ENCODE measurements around the gene NAA16. TPM values are rescaled to one million over a fixed set of nuclear protein-coding genes. Genes with fewer than 3 reads are reported as not detected.

Gene NAA16
- total and polyA plus RNA-seq, 4 donors, result 5.8 to 24.7 (median 16.3) TPM

- H3K4me1 ChIP-seq (ENCODE audit: control insufficient read depth in 1 of 2, insufficient read depth in 2 of 2, low read length in 2 of 2), result no peaks in the 10 kb centered on the region
- H3K27me3 ChIP-seq (ENCODE audit: control insufficient read depth in 1 of 2, insufficient read depth in 2 of 2, low read length in 1 of 2), result no peaks in the 10 kb centered on the region
- ATAC-seq (ENCODE audit: low FRiP score) (no peak), DNase-seq (no peak)
- intact Hi-C loops (cut with DNase I), result no loop called here
- no peaks in the 10 kb centered on the region for H3K9me3 ChIP-seq (ENCODE audit: control insufficient read depth, low read length)
- 59 to 72% methylated on average over 5 of the region's 5 CpGs for WGBS, 2 donors
- H3K4me3 ChIP-seq (ENCODE audit: low read length in 2 of 2), result no peak overlapping the region
- H3K36me3 ChIP-seq (ENCODE audit: control insufficient read depth in 1 of 2, insufficient read depth in 2 of 2, low read length in 1 of 2), result peaks cover 2% of the 10 kb centered on the region in 2 donors
- no peak overlapping the region for H3K27ac ChIP-seq (ENCODE audit: low read depth in 1 of 2, low read length in 2 of 2)
Observed at GRCh38 chr13:41361491-41361890, 50.4 kb downstream of the NAA16 start.

DNA sequence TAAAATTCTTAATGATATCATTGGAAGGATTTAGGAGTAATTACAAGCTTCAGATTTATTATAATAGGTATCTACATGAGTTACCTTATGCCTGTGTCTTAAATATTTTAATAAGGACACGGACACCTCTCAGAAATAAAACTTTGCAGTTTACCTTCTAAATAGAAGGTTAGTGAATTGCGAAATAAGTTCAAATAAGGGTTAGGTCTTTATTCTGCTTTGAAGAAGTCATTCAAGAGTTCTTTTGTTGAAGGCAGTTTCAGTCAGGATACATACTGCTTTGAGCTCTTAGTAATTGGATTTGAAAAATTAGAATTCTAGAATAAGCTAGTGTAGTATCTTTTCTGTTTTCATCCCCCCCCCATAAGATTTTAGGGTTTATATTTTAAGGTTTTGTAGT is 53.0 kb downstream of the NAA16 start:
- intact Hi-C loops (cut with DNase I), result no loop called here
- Histone ChIP-seq H3K4me3 (ENCODE audit: low read length in 2 of 2) (no peak overlapping the region), H3K36me3 (ENCODE audit: control insufficient read depth in 1 of 2, insufficient read depth in 2 of 2, low read length in 1 of 2) (peaks cover 2% of the 10 kb centered on the region in 2 donors), H3K4me1 (ENCODE audit: control insufficient read depth in 1 of 2, insufficient read depth in 2 of 2, low read length in 2 of 2) (no peaks in the 10 kb centered on the region), H3K9me3 (ENCODE audit: control insufficient read depth, low read length) (no peaks in the 10 kb centered on the region), H3K27me3 (ENCODE audit: control insufficient read depth in 1 of 2, insufficient read depth in 2 of 2, low read length in 1 of 2) (no peaks in the 10 kb centered on the region), H3K27ac (ENCODE audit: low read depth in 1 of 2, low read length in 2 of 2) (no peak overlapping the region)
- 95 to 96% methylated on average over 2 of the region's 2 CpGs for WGBS, 2 donors
- DNase-seq (no peak), ATAC-seq (ENCODE audit: low FRiP score) (no peak)

DNA sequence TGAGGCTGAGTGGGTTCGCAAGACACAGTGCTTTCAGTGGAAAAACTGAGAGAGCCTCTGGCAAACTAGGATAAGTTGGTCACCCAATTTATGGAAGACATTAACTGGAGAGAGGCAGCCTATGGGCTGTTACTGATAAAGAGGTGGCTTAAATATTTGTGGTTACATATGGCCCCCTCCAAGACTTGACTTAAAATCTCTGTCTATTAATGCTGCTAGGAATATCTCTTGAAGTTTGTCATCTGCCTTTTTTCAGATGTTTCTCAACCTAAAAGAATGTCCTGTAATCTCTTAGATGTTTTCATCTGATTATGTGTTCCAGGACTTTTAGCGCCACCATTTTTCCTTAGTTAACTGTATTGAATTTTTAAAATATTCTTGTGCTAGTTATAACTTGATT is 54.6 kb downstream of the NAA16 start:
- H3K27me3 ChIP-seq (ENCODE audit: control insufficient read depth in 1 of 2, insufficient read depth in 2 of 2, low read length in 1 of 2), result no peaks in the 10 kb centered on the region
- intact Hi-C loops (cut with DNase I), result no loop called here
- H3K9me3 ChIP-seq (ENCODE audit: control insufficient read depth, low read length), result no peaks in the 10 kb centered on the region
- H3K36me3 ChIP-seq (ENCODE audit: control insufficient read depth in 1 of 2, insufficient read depth in 2 of 2, low read length in 1 of 2), result peaks cover 2 to 9% of the 10 kb centered on the region in 2 donors
- no peaks in the 10 kb centered on the region for H3K4me1 ChIP-seq (ENCODE audit: control insufficient read depth in 1 of 2, insufficient read depth in 2 of 2, low read length in 2 of 2)
- no peak for DNase-seq
- WGBS, 2 donors, result 98 to 99% methylated on average over 2 of the region's 2 CpGs
- no peak for ATAC-seq (ENCODE audit: low FRiP score)
- H3K27ac ChIP-seq (ENCODE audit: low read depth in 1 of 2, low read length in 2 of 2), result no peak overlapping the region
- no peak overlapping the region for H3K4me3 ChIP-seq (ENCODE audit: low read length in 2 of 2)

- Histone ChIP-seq H3K36me3 (ENCODE audit: control insufficient read depth in 1 of 2, insufficient read depth in 2 of 2, low read length in 1 of 2) (peaks cover 3 to 11% of the 10 kb centered on the region in 2 donors), H3K4me3 (ENCODE audit: low read length in 2 of 2) (no peak overlapping the region), H3K4me1 (ENCODE audit: control insufficient read depth in 1 of 2, insufficient read depth in 2 of 2, low read length in 2 of 2) (no peaks in the 10 kb centered on the region), H3K27me3 (ENCODE audit: control insufficient read depth in 1 of 2, insufficient read depth in 2 of 2, low read length in 1 of 2) (no peaks in the 10 kb centered on the region), H3K9me3 (ENCODE audit: control insufficient read depth, low read length) (no peaks in the 10 kb centered on the region), H3K27ac (ENCODE audit: low read depth in 1 of 2, low read length in 2 of 2) (no peak overlapping the region)
- DNase-seq (no peak), ATAC-seq (ENCODE audit: low FRiP score) (no peak)
- 93 to 96% methylated on average over 2 of the region's 2 CpGs for WGBS, 2 donors
- intact Hi-C loops (cut with DNase I), result no loop called here
Observed at GRCh38 chr13:41370736-41371135, 59.7 kb downstream of the NAA16 start.

DNA sequence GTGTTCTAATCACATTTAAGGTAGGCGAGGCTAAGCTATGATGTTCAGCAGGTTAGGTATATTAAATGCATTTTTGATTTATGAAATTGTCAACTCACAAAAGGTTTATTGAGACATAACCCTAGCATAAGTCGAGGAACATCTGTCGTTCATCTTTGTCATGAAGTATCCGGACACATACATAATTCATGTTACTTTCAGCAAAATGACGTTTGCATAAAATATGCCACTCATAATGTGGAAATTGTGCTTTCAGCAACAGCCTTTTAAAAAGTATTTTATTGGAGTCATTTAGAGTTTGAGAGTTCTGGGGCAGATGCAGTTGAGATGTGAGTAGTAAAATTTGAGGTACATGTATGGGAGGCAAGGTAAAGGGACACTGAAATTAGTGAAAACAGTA is 66.4 kb downstream of the NAA16 start:
- Histone ChIP-seq H3K9me3 (ENCODE audit: control insufficient read depth, low read length) (no peaks in the 10 kb centered on the region), H3K27ac (ENCODE audit: low read depth in 1 of 2, low read length in 2 of 2) (no peak overlapping the region), H3K4me1 (ENCODE audit: control insufficient read depth in 1 of 2, insufficient read depth in 2 of 2, low read length in 2 of 2) (no peaks in the 10 kb centered on the region), H3K36me3 (ENCODE audit: control insufficient read depth in 1 of 2, insufficient read depth in 2 of 2, low read length in 1 of 2) (peaks cover 2 to 3% of the 10 kb centered on the region in 2 donors), H3K27me3 (ENCODE audit: control insufficient read depth in 1 of 2, insufficient read depth in 2 of 2, low read length in 1 of 2) (no peaks in the 10 kb centered on the region), H3K4me3 (ENCODE audit: low read length in 2 of 2) (no peak overlapping the region)
- intact Hi-C loops (cut with DNase I), result no loop called here
- DNase-seq, result no peak
- 88 to 93% methylated on average over 5 of the region's 5 CpGs for WGBS, 2 donors
- ATAC-seq (ENCODE audit: low FRiP score), result no peak

- no peak for ATAC-seq (ENCODE audit: low FRiP score)
- WGBS, 2 donors, result 46 to 51% methylated on average over 4 of the region's 4 CpGs
- Histone ChIP-seq H3K4me3 (ENCODE audit: low read length in 2 of 2) (no peak overlapping the region), H3K36me3 (ENCODE audit: control insufficient read depth in 1 of 2, insufficient read depth in 2 of 2, low read length in 1 of 2) (no peaks in the 10 kb centered on the region), H3K27me3 (ENCODE audit: control insufficient read depth in 1 of 2, insufficient read depth in 2 of 2, low read length in 1 of 2) (no peaks in the 10 kb centered on the region), H3K27ac (ENCODE audit: low read depth in 1 of 2, low read length in 2 of 2) (no peak overlapping the region), H3K9me3 (ENCODE audit: control insufficient read depth, low read length) (no peaks in the 10 kb centered on the region), H3K4me1 (ENCODE audit: control insufficient read depth in 1 of 2, insufficient read depth in 2 of 2, low read length in 2 of 2) (no peaks in the 10 kb centered on the region)
- intact Hi-C loops (cut with DNase I), result no loop called here
- DNase-seq, result no peak
Observed at GRCh38 chr13:41382431-41382830, 71.4 kb downstream of the NAA16 start.

GRCh38 chr13:41383386-41383785 is 72.3 kb downstream of the NAA16 start:
- ATAC-seq (ENCODE audit: low FRiP score) (no peak), DNase-seq (no peak)
- Histone ChIP-seq H3K27me3 (ENCODE audit: control insufficient read depth in 1 of 2, insufficient read depth in 2 of 2, low read length in 1 of 2) (no peaks in the 10 kb centered on the region), H3K36me3 (ENCODE audit: control insufficient read depth in 1 of 2, insufficient read depth in 2 of 2, low read length in 1 of 2) (no peaks in the 10 kb centered on the region), H3K4me1 (ENCODE audit: control insufficient read depth in 1 of 2, insufficient read depth in 2 of 2, low read length in 2 of 2) (no peaks in the 10 kb centered on the region), H3K27ac (ENCODE audit: low read depth in 1 of 2, low read length in 2 of 2) (no peak overlapping the region), H3K9me3 (ENCODE audit: control insufficient read depth, low read length) (no peaks in the 10 kb centered on the region), H3K4me3 (ENCODE audit: low read length in 2 of 2) (no peak overlapping the region)
- WGBS, 2 donors, result 1 to 4% methylated on average over 3 of the region's 3 CpGs
- intact Hi-C loops (cut with DNase I), result no loop called here

DNA sequence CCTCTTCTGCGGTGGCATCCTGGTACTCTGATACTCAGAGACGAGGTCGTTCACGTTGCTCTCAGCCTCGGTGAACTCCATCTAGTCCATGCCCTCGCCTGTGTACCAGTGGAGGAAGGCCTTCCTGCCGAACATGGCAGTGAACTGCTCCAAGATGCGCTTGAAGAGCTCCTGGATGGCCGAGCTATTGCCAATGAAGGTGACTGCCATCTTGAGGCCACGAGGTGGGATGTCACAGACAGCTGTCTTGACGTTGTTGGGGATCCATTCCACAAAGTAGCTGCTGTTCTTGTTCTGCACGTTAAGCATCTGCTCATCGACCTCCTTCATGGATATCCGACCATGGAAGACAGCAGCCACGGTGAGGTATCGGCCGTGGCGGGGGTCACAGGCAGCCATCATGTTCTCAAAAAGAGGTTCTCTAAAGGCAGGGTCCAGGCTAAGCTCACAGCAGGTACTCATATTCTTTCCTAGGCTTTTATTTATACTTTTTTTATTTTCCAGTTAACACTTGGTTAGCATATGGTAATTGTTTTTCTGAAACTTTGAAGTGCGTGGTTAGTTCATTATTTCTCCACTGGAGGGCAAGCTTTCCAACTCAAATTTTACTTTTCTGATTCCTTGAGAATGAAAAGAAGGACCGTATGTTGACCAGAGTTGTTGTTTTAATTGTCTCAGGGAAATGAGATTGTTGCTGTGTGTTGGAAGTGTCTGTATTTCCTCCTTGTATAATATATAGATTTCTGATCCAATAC is 73.9 kb downstream of the NAA16 start:
- ATAC-seq (ENCODE audit: low FRiP score) (no peak), DNase-seq (no peak)
- no peaks in the 10 kb centered on the region for H3K36me3 ChIP-seq (ENCODE audit: control insufficient read depth in 1 of 2, insufficient read depth in 2 of 2, low read length in 1 of 2)
- H3K4me1 ChIP-seq (ENCODE audit: control insufficient read depth in 1 of 2, insufficient read depth in 2 of 2, low read length in 2 of 2), result no peaks in the 10 kb centered on the region
- 85 to 87% methylated on average over 20 of the region's 20 CpGs for WGBS, 2 donors
- H3K27me3 ChIP-seq (ENCODE audit: control insufficient read depth in 1 of 2, insufficient read depth in 2 of 2, low read length in 1 of 2), result no peaks in the 10 kb centered on the region
- no peaks in the 10 kb centered on the region for H3K9me3 ChIP-seq (ENCODE audit: control insufficient read depth, low read length)
- intact Hi-C loops (cut with DNase I), result no loop called here
- H3K27ac ChIP-seq (ENCODE audit: low read depth in 1 of 2, low read length in 2 of 2), result no peak overlapping the region
- H3K4me3 ChIP-seq (ENCODE audit: low read length in 2 of 2), result no peak overlapping the region

DNA sequence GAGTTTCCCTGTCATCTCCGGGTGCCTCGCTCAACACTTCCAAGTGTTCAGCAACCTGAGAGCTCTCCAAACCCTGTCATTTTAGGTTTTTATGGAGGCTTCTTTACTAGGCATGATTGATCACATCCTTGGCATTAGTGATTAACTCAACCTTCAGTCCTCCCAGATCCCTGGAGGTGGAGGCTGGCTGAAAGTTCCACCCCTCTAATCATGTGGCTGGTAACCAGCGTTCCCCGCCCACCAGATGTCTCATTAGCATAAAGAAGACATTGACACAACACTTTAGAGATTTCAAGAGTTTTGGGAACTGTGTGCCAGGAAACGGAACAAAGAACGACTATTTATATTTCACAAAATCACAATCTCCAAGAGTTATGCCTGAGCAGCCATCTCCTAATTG is 75.1 kb downstream of the NAA16 start:
- ATAC-seq (ENCODE audit: low FRiP score) (no peak), DNase-seq (no peak)
- no peaks in the 10 kb centered on the region for H3K27me3 ChIP-seq (ENCODE audit: control insufficient read depth in 1 of 2, insufficient read depth in 2 of 2, low read length in 1 of 2)
- H3K4me1 ChIP-seq (ENCODE audit: control insufficient read depth in 1 of 2, insufficient read depth in 2 of 2, low read length in 2 of 2), result no peaks in the 10 kb centered on the region
- H3K36me3 ChIP-seq (ENCODE audit: control insufficient read depth in 1 of 2, insufficient read depth in 2 of 2, low read length in 1 of 2), result no peaks in the 10 kb centered on the region
- H3K4me3 ChIP-seq (ENCODE audit: low read length in 2 of 2), result no peak overlapping the region
- intact Hi-C loops (cut with DNase I), result no loop called here
- no peak overlapping the region for H3K27ac ChIP-seq (ENCODE audit: low read depth in 1 of 2, low read length in 2 of 2)
- H3K9me3 ChIP-seq (ENCODE audit: control insufficient read depth, low read length), result no peaks in the 10 kb centered on the region
- 85 to 86% methylated on average over 6 of the region's 6 CpGs for WGBS, 2 donors

Data from aorta (tissue), 5 donors.